A549 (cell line): ENCODE results near the gene UBAC2. TPM values are rescaled to one million over a fixed set of nuclear protein-coding genes. Genes with fewer than 3 reads are reported as not detected.

ENCODE experiments used
- ATAC-seq, 2 experiments: fragments of 200-7000 bp in 1 of 2; fragments of >200 bp in 1 of 2; cut with Nextera tagmentation in 1 of 2; cut with Tn5 transposase in 1 of 2; 3 replicates each; pipeline versions ENCODE4 v1.8.0 to v1.9.1; 2018 to 2020; ENCODE audit warnings: mild to moderate bottlenecking in 1 of 2, moderate library complexity in 1 of 2
- CTCF ChIA-PET: fragments of 300-600 bp; sonication (Branson Sonifier 250); formaldehyde crosslinking; extraction: SDS; loops from one replicate; lab custom pipeline; 2021; ENCODE audit warnings: antibody characterized with exemption, inconsistent platforms; lab: Yijun Ruan, JAX
- POLR2A ChIA-PET: fragments of 350-600 bp; formaldehyde crosslinking; extraction: SDS; loops from one replicate; lab custom pipeline; 2021; ENCODE audit warnings: antibody characterized with exemption, inconsistent platforms; lab: Yijun Ruan, JAX
- DNase-seq, 2 experiments: peaks; one replicate each; pipeline versions ENCODE4 v3.0.0 to v3.0.0-alpha.2; 2011 to 2016; ENCODE audit warnings: low read depth in 1 of 2, low spot score in 1 of 2
- FAIRE-seq: peaks from 2 replicates; lab custom pipeline; 2011; peaks lifted over from hg19 to GRCh38; lab: Jason Lieb, UNC
- H3K27ac ChIP-seq, 2 experiments: fragments of >200 bp; sonication (Bioruptor Twin); formaldehyde crosslinking; 3 replicates each; pipeline ENCODE4 v1.5.1; 2016 to 2017
- H3K4me1 ChIP-seq: fragments of >200 bp; sonication (Bioruptor Twin); formaldehyde crosslinking; 3 replicates; pipeline ENCODE4 v1.6.1; 2016
- H3K4me2 ChIP-seq: fragments of >200 bp; sonication (Bioruptor Twin); formaldehyde crosslinking; 3 replicates; pipeline ENCODE4 v1.6.1; 2016
- H3K4me3 ChIP-seq: fragments of >200 bp; sonication (Bioruptor Twin); formaldehyde crosslinking; 3 replicates; pipeline ENCODE4 v1.5.1; 2016
- H3K9me3 ChIP-seq: fragments of >200 bp; sonication (Bioruptor Twin); formaldehyde crosslinking; 3 replicates; pipeline ENCODE4 v1.6.1; 2016
- BHLHE40 ChIP-seq: IDR thresholded peaks from 2 replicates; pipeline ENCODE4 v1.6.1; 2012; ENCODE audit warnings: low read depth, low read length, inconsistent platforms
- CBX2 ChIP-seq: fragments of 200-600 bp; sonication (generic); IDR thresholded peaks from 2 replicates; pipeline ENCODE4 v1.6.1; 2016; ENCODE audit warnings: low read depth, mild to moderate bottlenecking, borderline replicate concordance
- CEBPB ChIP-seq, 2 experiments: fragments of >200 bp in 1 of 2; sonication (Bioruptor Twin) in 1 of 2; formaldehyde crosslinking in 1 of 2; IDR thresholded peaks; 2 replicates each; pipeline ENCODE4 v1.6.1; 2012 to 2016
- CHD2 ChIP-seq: fragments of 150-350 bp; IDR thresholded peaks from 2 replicates; pipeline ENCODE4 v1.6.1; 2014; ENCODE audit warnings: low read length; ENCODE audit not compliant: partially characterized antibody
- CHD4 ChIP-seq: fragments of 200-600 bp; sonication (generic); IDR thresholded peaks from 2 replicates; pipeline ENCODE4 v1.6.1; 2016; ENCODE audit warnings: antibody characterized with exemption, mild to moderate bottlenecking, borderline replicate concordance
- CTCF ChIP-seq: fragments of >200 bp; sonication (Bioruptor Twin); formaldehyde crosslinking; IDR thresholded peaks from 3 replicates; pipeline ENCODE4 v1.5.1; 2016
- FOSL2 ChIP-seq, 2 experiments: fragments of 450-650 bp in 1 of 2; fragments of >200 bp in 1 of 2; sonication (Bioruptor Twin) in 1 of 2; formaldehyde crosslinking; IDR thresholded peaks; 2 replicates each; pipeline versions ENCODE4 v1.5.0 to v1.6.1; 2016 to 2020; ENCODE audit warnings: mild to moderate bottlenecking in 1 of 2, moderate library complexity in 1 of 2
- FOXS1 ChIP-seq: fragments of 250-450 bp; sonication (Bioruptor Pico); IDR thresholded peaks from 2 replicates; pipeline ENCODE4 v1.5.0; 2020; ENCODE audit warnings: mild to moderate bottlenecking, moderate library complexity
- HEYL ChIP-seq: fragments of 250-450 bp; sonication (Bioruptor Pico); IDR thresholded peaks from 2 replicates; pipeline ENCODE4 v1.8.0; 2021; ENCODE audit warnings: mild to moderate bottlenecking, moderate library complexity
- HOXB13 ChIP-seq: fragments of 250-450 bp; sonication (Bioruptor Pico); IDR thresholded peaks from 2 replicates; pipeline ENCODE4 v1.5.0; 2020; ENCODE audit warnings: low read depth, mild to moderate bottlenecking, moderate library complexity
- MAFK ChIP-seq: fragments of 450-650 bp; IDR thresholded peaks from 2 replicates; pipeline ENCODE4 v1.6.1; 2014; ENCODE audit not compliant: partially characterized antibody
- MAZ ChIP-seq: fragments of 150-350 bp; IDR thresholded peaks from 2 replicates; pipeline ENCODE4 v1.6.1; 2014; ENCODE audit warnings: antibody characterized with exemption, low read depth, low read length, borderline replicate concordance
- NPAS2 ChIP-seq: fragments of 250-450 bp; sonication (Bioruptor Pico); IDR thresholded peaks from 2 replicates; pipeline ENCODE4 v1.8.0; 2022; ENCODE audit warnings: mild to moderate bottlenecking, moderate library complexity, borderline replicate concordance
- PBX3 ChIP-seq: IDR thresholded peaks from 2 replicates; pipeline ENCODE4 v1.6.1; 2012
- PHF8 ChIP-seq: fragments of 200-600 bp; sonication (generic); IDR thresholded peaks from 2 replicates; pipeline ENCODE4 v1.6.1; 2016; ENCODE audit warnings: low read depth, mild to moderate bottlenecking, antibody characterized with exemption, moderate library complexity, borderline replicate concordance
- RCOR1 ChIP-seq: fragments of 150-350 bp; IDR thresholded peaks from 2 replicates; pipeline ENCODE4 v1.6.1; 2014; ENCODE audit warnings: antibody characterized with exemption, low read length, low read depth
- REST ChIP-seq: fragments of 200-600 bp; sonication (generic); IDR thresholded peaks from 2 replicates; pipeline ENCODE4 v1.6.1; 2016; ENCODE audit warnings: antibody characterized with exemption, mild to moderate bottlenecking, moderate library complexity
- TFCP2L1 ChIP-seq: fragments of 250-450 bp; sonication (Bioruptor Pico); IDR thresholded peaks from 2 replicates; pipeline ENCODE4 v1.5.0; 2021; ENCODE audit warnings: mild to moderate bottlenecking
- ZFP36 ChIP-seq: fragments of 450-650 bp; IDR thresholded peaks from 2 replicates; pipeline ENCODE4 v1.6.1; 2014; ENCODE audit warnings: borderline replicate concordance; ENCODE audit not compliant: partially characterized antibody
- ZSCAN20 ChIP-seq: fragments of 250-450 bp; sonication (Bioruptor Pico); IDR thresholded peaks from 2 replicates; pipeline ENCODE4 v1.8.0; 2022; ENCODE audit warnings: mild to moderate bottlenecking, moderate library complexity
- WGBS: methylation state at CpG from one replicate; pipeline ENCODE4 v1.1.6; 2017; ENCODE audit errors: missing lambda C conversion rate; 5-methylcytosine and 5-hydroxymethylcytosine counted together
- polyA plus RNA-seq, 4 experiments: library from polyadenylated mRNA; depleted of rRNA in 3 of 4; stranded (reverse); fragments of >200 nt; fragmentation: RNase III in 1 of 4; extraction: RNeasy Plus Mini Kit Qiagen cat#74134 plus additional on column Dnase treatment in 1 of 4; gene quantifications; 2 replicates in 3 of 4; 3 replicates in 1 of 4; pipeline ENCODE4 v1.2.3, GENCODE V29; 2011 to 2017

Gene UBAC2
- polyA plus RNA-seq, 2 of the 4 experiments (the other 2 are of a cell fraction), result 61.6 to 103 TPM

- Histone ChIP-seq H3K27ac (no peak overlapping the region), H3K4me1 (peaks cover 15% of the 10 kb centered on the region), H3K9me3 (no peaks in the 10 kb centered on the region), H3K4me2 (no peak overlapping the region), H3K4me3 (no peak overlapping the region)
- ATAC-seq, result no peak
- 75% methylated on average over 3 of the region's 3 CpGs for WGBS
- CTCF ChIA-PET, result no interaction called here
- no peak for FAIRE-seq
- POLR2A ChIA-PET, result no interaction called here
- no peak for DNase-seq
- TF ChIP-seq HEYL (CRISPR knock-in tag) (no peak), HOXB13 (CRISPR knock-in tag) (no peak), PHF8 (no peak), CHD2 (no peak), CTCF (no peak), MAZ (no peak), MAFK (no peak)
These were observed 112.8 kb downstream of the UBAC2 start for GRCh38 chr13:99313501-99313900.

- Histone ChIP-seq H3K4me2 (no peak overlapping the region), H3K4me1 (peaks cover 12% of the 10 kb centered on the region), H3K4me3 (no peak overlapping the region), H3K27ac (no peak overlapping the region), H3K9me3 (no peaks in the 10 kb centered on the region)
- CTCF ChIA-PET, result no interaction called here
- FAIRE-seq, result no peak
- POLR2A ChIA-PET, result no interaction called here
- no peak for DNase-seq
- no peak for ATAC-seq
- TF ChIP-seq HOXB13 (CRISPR knock-in tag), result no peak
- no peak for TF ChIP-seq ZSCAN20 (CRISPR knock-in tag)
- TF ChIP-seq FOSL2 (IDR thresholded peaks at IDR 0.05), result no peak
- TF ChIP-seq FOSL2 (CRISPR knock-in tag; IDR thresholded peaks at IDR 0.05), result no peak
- TF ChIP-seq RCOR1, result no peak
- TF ChIP-seq FOXS1, result no peak
- TF ChIP-seq CHD4, result no peak
- TF ChIP-seq CEBPB (IDR thresholded peaks at IDR 0.05), result no peak
- WGBS, result 67% methylated on average over 1 of the region's 1 CpG
These were observed 113.3 kb downstream of the UBAC2 start for GRCh38 chr13:99313941-99314340.

- WGBS, result 91% methylated on average over 10 of the region's 10 CpGs
- FAIRE-seq (no peak), ATAC-seq (no peak), DNase-seq (no peak)
- H3K4me3 ChIP-seq, result no peak overlapping the region
- peaks cover 12% of the 10 kb centered on the region for H3K4me1 ChIP-seq
- ChIA-PET POLR2A (no interaction called here), CTCF (interaction anchor here (1.0 kb wide), 1 partner anchor 12 kb away, joined by 3 read pairs; no protein-coding TSS in a partner anchor)
- no peak for TF ChIP-seq HOXB13 (CRISPR knock-in tag)
- no peak for TF ChIP-seq TFCP2L1 (CRISPR knock-in tag)
- TF ChIP-seq CHD4, result no peak
- no peak for TF ChIP-seq ZSCAN20 (CRISPR knock-in tag)
- TF ChIP-seq ZFP36, result no peak
- TF ChIP-seq BHLHE40, result no peak
- TF ChIP-seq NPAS2, result no peak
- TF ChIP-seq CBX2, result no peak
- TF ChIP-seq PBX3, result no peak
- no peak for TF ChIP-seq FOXS1
- TF ChIP-seq REST, result no peak
- no peak overlapping the region for H3K27ac ChIP-seq
- no peak overlapping the region for H3K4me2 ChIP-seq
- no peaks in the 10 kb centered on the region for H3K9me3 ChIP-seq
These were observed 114.1 kb downstream of the UBAC2 start for GRCh38 chr13:99314640-99315176.
